Measurements from ENCODE around the gene SOAT1. TPM values are rescaled to one million over a fixed set of nuclear protein-coding genes. Genes with fewer than 3 reads are reported as not detected.

The SOAT1 gene
- total and polyA plus RNA-seq, 2 of the 8 experiments (the other 6 are each of a cell fraction or from before 2014, with no cell fraction given), result 2.7 to 4.7 TPM

- TF ChIP-seq, protein P1, sequence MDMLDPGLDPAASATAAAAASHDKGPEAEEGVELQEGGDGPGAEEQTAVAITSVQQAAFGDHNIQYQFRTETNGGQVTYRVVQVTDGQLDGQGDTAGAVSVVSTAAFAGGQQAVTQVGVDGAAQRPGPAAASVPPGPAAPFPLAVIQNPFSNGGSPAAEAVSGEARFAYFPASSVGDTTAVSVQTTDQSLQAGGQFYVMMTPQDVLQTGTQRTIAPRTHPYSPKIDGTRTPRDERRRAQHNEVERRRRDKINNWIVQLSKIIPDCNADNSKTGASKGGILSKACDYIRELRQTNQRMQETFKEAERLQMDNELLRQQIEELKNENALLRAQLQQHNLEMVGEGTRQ (IDR thresholded peaks at IDR 0.05; ENCODE audit: low read length), result no peak
- TF ChIP-seq HDAC6 (IDR thresholded peaks at IDR 0.05; ENCODE audit: low read depth, low read length) (no peak), HDAC2 (IDR thresholded peaks at IDR 0.05; ENCODE audit: borderline replicate concordance in 1 of 2, low read depth in 2 of 2, low read length in 2 of 2) (no peak), RFX5 (IDR thresholded peaks at IDR 0.05; ENCODE audit: borderline replicate concordance, low read depth, low read length) (no peak), ZNF274 (IDR thresholded peaks at IDR 0.05; ENCODE audit: borderline replicate concordance, extremely low read depth, low read length) (no peak)
Measured at GRCh38 chr1:179305450-179305849, 11.9 kb downstream of the SOAT1 start (continued).
